Skeletal muscle tissue (tissue), 4 donors: ENCODE results near the gene SHQ1. TPM values are rescaled to one million over a fixed set of nuclear protein-coding genes. Genes with fewer than 3 reads are reported as not detected.
"Not testable (repeated sequence)": the region's sequence is repeated elsewhere in the genome, so short reads cannot be mapped to it uniquely, and the experiment has no call there.

ENCODE experiments used
- H3K27ac ChIP-seq: one replicate; pipeline ENCODE4 v1.7.0; 2013; ENCODE audit warnings: mild to moderate bottlenecking, low read depth, low read length, inconsistent platforms
- H3K27me3 ChIP-seq, 3 donors: one replicate each; pipeline ENCODE4 v1.7.0; 2013; ENCODE audit warnings: low read length in 3 of 3; ENCODE audit not compliant: control insufficient read depth in 3 of 3, insufficient read depth in 3 of 3
- H3K36me3 ChIP-seq, 3 donors: one replicate each; pipeline ENCODE4 v1.7.0; 2013; ENCODE audit warnings: low read length in 3 of 3; ENCODE audit not compliant: control insufficient read depth in 3 of 3, insufficient read depth in 3 of 3
- H3K4me1 ChIP-seq, 3 donors: one replicate each; pipeline ENCODE4 v1.7.0; 2013; ENCODE audit warnings: low read length in 3 of 3, mild to moderate bottlenecking in 3 of 3; ENCODE audit not compliant: control insufficient read depth in 3 of 3, insufficient read depth in 3 of 3
- H3K4me3 ChIP-seq, 3 donors: one replicate each; pipeline ENCODE4 v1.7.0; 2013; ENCODE audit warnings: low read length in 3 of 3
- H3K9ac ChIP-seq, 3 donors: one replicate each; pipeline ENCODE4 v1.7.0; 2013; ENCODE audit warnings: low read length in 3 of 3, mild to moderate bottlenecking in 3 of 3, moderate library complexity in 2 of 3, low read depth in 1 of 3
- H3K9me3 ChIP-seq, 3 donors: one replicate each; pipeline ENCODE4 v1.7.0; 2013; ENCODE audit warnings: low read length in 3 of 3; ENCODE audit not compliant: control insufficient read depth in 3 of 3
- total RNA-seq: library from RNA; depleted of rRNA; stranded (reverse); fragments of >200 nt; gene quantifications from one replicate; pipeline ENCODE4 v1.2.3, GENCODE V29; 2014
- donor health status: Osteomylitis.

The SHQ1 gene
- total RNA-seq, 1 donor from 2014 or later: 21.4 TPM

DNA sequence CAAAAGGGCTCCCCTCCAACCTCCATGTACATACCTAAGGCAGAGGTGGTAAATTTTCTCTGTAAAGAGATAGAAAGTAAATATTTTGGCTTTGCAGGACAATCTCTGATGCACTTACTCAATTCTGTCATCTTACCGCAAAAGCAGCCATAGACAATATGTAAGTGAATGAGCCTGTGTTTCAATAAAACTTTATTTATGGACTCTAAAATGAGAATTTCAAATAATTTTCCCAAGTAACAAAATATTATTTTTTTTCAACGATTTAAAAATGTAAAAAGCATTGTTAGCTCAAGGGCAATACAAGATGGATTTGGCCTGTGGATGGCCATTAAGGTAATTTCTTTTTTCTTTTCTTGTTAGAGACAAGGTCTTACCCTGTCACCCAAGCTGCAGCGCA, 44.7 kb downstream of the SHQ1 start:
- H3K4me3 ChIP-seq: no peak overlapping the region

GRCh38 chr3:72802001-72802400, 46.2 kb downstream of the SHQ1 start:
- Histone ChIP-seq H3K27ac (no peak overlapping the region), H3K4me1 (peaks cover 0 to 2% (median 0%) of the 10 kb centered on the region in 3 donors)

More for the DNA sequence above, 44.7 kb downstream of the SHQ1 start:
- peaks cover 0 to 2% (median 0%) of the 10 kb centered on the region in 3 donors for H3K4me1 ChIP-seq
- H3K9ac ChIP-seq: no peak overlapping the region
- H3K36me3 ChIP-seq: no peaks in the 10 kb centered on the region
- H3K9me3 ChIP-seq: no peaks in the 10 kb centered on the region
- no peak overlapping the region for H3K27ac ChIP-seq
- H3K27me3 ChIP-seq: no peaks in the 10 kb centered on the region

GRCh38 chr3:72800869-72801268, 47.4 kb downstream of the SHQ1 start:
- no peak overlapping the region for H3K27ac ChIP-seq
- H3K9ac ChIP-seq: no peak overlapping the region
- peaks cover 0 to 2% (median 0%) of the 10 kb centered on the region in 3 donors for H3K4me1 ChIP-seq
- H3K9me3 ChIP-seq: no peaks in the 10 kb centered on the region
- no peaks in the 10 kb centered on the region for H3K27me3 ChIP-seq
- H3K4me3 ChIP-seq: no peak overlapping the region
- no peaks in the 10 kb centered on the region for H3K36me3 ChIP-seq

More at GRCh38 chr3:72802001-72802400, 46.2 kb downstream of the SHQ1 start:
- Histone ChIP-seq H3K36me3 (no peaks in the 10 kb centered on the region), H3K4me3 (no peak overlapping the region), H3K9me3 (no peaks in the 10 kb centered on the region), H3K27me3 (no peaks in the 10 kb centered on the region), H3K9ac (no peak overlapping the region)

GRCh38 chr3:72798552-72799195, 49.6 kb downstream of the SHQ1 start:
- H3K27me3 ChIP-seq: no peaks in the 10 kb centered on the region
- H3K36me3 ChIP-seq: no peaks in the 10 kb centered on the region
- no peaks in the 10 kb centered on the region for H3K9me3 ChIP-seq
- no peak overlapping the region for H3K4me3 ChIP-seq
- no peak overlapping the region for H3K27ac ChIP-seq
- H3K9ac ChIP-seq: no peak overlapping the region
- H3K4me1 ChIP-seq: peaks cover 0 to 2% (median 0%) of the 10 kb centered on the region in 3 donors

DNA sequence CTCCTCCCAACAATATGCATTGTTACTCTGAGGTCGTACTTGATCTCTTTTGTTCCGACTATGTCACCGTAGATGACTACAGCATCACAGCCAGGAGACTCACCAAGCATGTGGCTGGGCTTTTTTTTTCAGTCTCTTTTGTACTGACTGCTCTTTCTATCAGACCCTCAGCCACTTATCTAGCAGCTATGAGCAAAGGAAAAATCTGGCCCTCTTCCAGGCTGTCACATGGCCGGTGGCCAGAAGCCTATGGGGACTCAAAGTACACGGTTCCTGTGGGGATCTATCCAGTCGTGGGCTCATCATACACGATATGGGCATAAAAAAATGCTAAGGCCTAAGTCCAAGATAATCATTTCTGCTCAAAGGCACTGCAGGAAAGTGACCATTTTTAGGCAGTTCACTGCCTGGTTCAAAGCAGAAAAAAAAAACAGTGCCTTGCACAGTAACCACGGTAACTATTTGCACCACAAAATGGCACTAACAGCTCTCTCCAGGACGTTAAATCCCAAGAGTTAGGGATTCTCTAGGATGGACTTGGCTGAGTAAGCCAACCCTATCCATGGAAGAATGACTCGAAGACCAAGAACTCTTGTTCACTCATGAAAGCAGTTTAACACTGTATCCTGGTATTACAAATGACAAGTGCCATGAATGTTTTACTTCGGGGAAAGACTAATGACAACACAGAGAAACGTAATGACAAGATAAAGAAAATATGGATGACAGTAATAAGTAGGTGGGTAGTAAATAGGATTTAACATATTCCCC, 50.3 kb downstream of the SHQ1 start:
- no peak overlapping the region for H3K27ac ChIP-seq
- no peaks in the 10 kb centered on the region for H3K36me3 ChIP-seq
- no peak overlapping the region for H3K4me3 ChIP-seq
- no peaks in the 10 kb centered on the region for H3K27me3 ChIP-seq
- no peaks in the 10 kb centered on the region for H3K9me3 ChIP-seq
- H3K9ac ChIP-seq: no peak overlapping the region
- H3K4me1 ChIP-seq: peaks cover 0 to 2% (median 0%) of the 10 kb centered on the region in 3 donors

DNA sequence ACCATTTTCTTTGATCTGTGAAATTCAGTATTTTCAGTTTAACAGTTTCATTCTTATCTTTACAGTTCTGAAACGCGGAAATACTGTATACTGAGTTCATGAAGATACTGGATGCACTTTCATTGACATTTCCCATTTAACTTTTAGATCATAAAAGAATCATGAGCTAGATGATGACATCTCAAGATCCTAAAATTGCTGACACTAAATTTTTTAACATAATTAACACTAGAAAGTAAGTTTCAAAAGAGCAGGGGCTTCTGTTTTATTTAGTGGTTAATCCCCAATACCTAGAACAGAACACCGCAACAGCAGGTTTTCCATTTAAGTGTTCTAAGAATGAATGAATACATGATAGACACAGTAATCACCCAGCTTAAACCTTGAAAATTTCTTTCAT, 54.2 kb downstream of the SHQ1 start:
- H3K4me1 ChIP-seq: peaks cover 0 to 2% (median 0%) of the 10 kb centered on the region in 3 donors
- H3K9ac ChIP-seq: no peak overlapping the region
- no peak overlapping the region for H3K4me3 ChIP-seq
- H3K27me3 ChIP-seq: no peaks in the 10 kb centered on the region
- no peaks in the 10 kb centered on the region for H3K9me3 ChIP-seq
- peaks cover 0 to 3% (median 0%) of the 10 kb centered on the region in 3 donors for H3K36me3 ChIP-seq
- H3K27ac ChIP-seq: no peak overlapping the region

DNA sequence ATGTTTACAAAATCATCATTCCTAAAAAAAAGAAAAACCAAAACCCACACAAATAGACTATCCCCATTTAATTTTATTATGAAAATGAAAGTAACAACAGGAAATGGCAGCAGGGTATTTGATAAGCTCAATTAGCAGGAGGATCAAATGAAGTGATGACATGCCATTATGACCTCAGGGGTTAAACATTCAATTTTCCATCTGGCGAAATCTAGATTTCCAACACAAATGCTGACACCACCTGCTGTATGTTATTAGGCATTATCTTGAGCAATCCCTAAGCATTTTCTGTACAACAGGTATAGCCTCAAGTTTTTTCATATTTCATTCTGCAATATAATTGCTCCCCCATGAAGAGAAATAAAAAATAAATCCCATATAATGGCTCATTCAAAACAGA, 57.1 kb downstream of the SHQ1 start:
- Histone ChIP-seq H3K4me3 (no peak overlapping the region), H3K36me3 (peaks cover 0 to 3% (median 0%) of the 10 kb centered on the region in 3 donors), H3K4me1 (no peaks in the 10 kb centered on the region), H3K27me3 (no peaks in the 10 kb centered on the region), H3K27ac (no peak overlapping the region), H3K9me3 (no peaks in the 10 kb centered on the region), H3K9ac (no peak overlapping the region)

- Histone ChIP-seq H3K4me3 (no peak overlapping the region), H3K9ac (no peak overlapping the region)
Measured at GRCh38 chr3:72789786-72790185, 58.5 kb downstream of the SHQ1 start.

GRCh38 chr3:72788232-72788631, 60.0 kb downstream of the SHQ1 start:
- not testable (repeated sequence) for H3K4me3 ChIP-seq, H3K27ac ChIP-seq, H3K4me1 ChIP-seq, H3K9me3 ChIP-seq, H3K27me3 ChIP-seq, H3K36me3 ChIP-seq, H3K9ac ChIP-seq

More at GRCh38 chr3:72789786-72790185, 58.5 kb downstream of the SHQ1 start:
- H3K36me3 ChIP-seq: peaks cover 0 to 6% (median 3%) of the 10 kb centered on the region in 3 donors
- no peaks in the 10 kb centered on the region for H3K9me3 ChIP-seq
- H3K4me1 ChIP-seq: no peaks in the 10 kb centered on the region
- no peaks in the 10 kb centered on the region for H3K27me3 ChIP-seq
- no peak overlapping the region for H3K27ac ChIP-seq

DNA sequence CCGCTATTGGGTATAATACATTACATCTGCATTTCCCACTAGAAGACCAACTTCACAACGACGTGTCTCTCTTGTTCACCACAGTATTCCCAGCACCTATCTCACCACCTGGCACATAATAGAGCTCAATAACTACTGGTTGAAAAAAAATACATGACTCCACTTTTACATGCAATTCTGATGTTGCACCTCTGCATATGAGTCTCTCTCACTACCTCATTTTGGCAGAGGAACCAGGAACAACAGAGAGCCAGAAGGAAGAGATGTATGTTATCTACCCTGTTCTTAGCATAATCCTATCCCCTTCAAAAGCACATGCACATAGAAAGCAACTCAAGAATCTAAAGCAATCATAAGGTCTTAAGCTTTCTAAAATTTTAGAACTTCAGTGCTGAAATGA, 61.6 kb downstream of the SHQ1 start:
- H3K27ac ChIP-seq: no peak overlapping the region
- peaks cover 0 to 6% (median 5%) of the 10 kb centered on the region in 3 donors for H3K36me3 ChIP-seq

More for the DNA sequence above, 61.6 kb downstream of the SHQ1 start:
- Histone ChIP-seq H3K4me1 (no peaks in the 10 kb centered on the region), H3K27me3 (no peaks in the 10 kb centered on the region), H3K9ac (no peak overlapping the region), H3K9me3 (no peaks in the 10 kb centered on the region), H3K4me3 (no peak overlapping the region)
